Stimulated activated CD4-positive, alpha-beta T cell treated with anti-CD3 and anti-CD28 coated beads, TNF-alpha, amount 100 ng/mL, for 48 hours (primary cell): ENCODE data around the gene CACHD1.

Experiments
- DNase-seq, 3 donors: peaks; one replicate each; pipeline ENCODE4 v3.0.0-alpha.2; 2020; ENCODE audit warnings: low read depth in 3 of 3

The CACHD1 gene

GRCh38 chr1:64469977-64470664 lies at the start of gene CACHD1:
TSS of gene CACHD1 (plus strand) at chr1:64470129. CDS start at chr1:64470745, 616 bp downstream.
- DNase-seq = peak; percentile 31 to 59 (median 40)

DNA sequence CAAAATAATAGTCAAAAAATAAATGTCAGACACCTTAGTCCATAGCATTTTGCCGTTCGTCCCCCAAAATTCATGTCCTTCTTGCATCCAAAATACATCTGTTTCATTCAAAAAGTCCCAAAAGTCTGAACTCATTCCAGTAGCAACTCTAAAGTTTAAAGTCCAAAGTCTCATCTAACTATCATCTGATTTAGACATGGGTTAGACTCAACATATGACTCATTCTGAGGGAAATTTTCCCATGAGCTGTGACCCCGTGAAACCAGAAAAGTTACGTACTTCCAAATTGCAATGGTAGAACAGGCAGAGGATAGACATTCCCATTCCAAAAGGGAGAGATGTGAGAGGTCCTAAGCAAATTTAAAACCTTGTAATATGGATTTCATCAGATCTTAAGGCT lies 48.6 kb upstream of the CACHD1 start:
- DNase-seq = no peak

GRCh38 chr1:64423526-64423925 lies 46.4 kb upstream of the CACHD1 start:
- DNase-seq = no peak

DNA sequence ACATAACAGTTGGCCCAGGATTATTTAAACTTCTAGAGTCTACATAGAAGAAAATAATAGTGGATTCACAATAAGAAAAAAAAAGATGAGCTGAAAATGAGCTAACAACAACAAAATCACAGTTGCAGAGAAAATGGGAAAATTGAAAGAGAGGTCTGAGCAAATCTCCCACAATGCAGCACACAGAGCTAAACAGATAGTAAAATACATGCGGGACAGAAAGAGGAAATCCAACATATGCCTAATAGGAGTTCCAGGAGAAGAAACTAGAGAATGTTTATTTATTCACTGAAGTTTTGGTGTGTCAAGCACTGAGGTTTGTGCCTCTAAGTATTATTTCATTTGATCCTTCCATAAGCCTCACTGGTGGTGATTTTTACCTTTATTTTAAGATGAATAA lies 45.5 kb upstream of the CACHD1 start:
- no peak for DNase-seq

- DNase-seq = no peak
Observed at GRCh38 chr1:64425521-64425920, 44.4 kb upstream of the CACHD1 start.

DNA sequence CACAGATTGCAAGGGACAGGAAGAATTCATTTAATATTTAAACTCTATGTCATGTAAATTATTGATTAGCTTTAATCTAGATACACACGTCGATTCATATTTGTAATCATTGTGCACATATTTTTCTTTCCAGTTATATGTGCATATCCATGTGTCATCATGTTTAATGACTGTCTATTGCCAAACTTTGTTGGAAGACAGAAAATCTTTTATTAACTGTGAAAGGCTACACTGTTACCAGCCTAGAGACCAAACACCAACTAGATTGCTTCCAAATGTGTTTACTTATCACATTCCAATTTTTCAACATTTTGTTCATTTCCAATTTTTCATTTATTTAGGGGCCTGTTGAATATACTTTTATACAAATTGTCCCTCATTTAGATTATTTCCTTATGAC lies 43.2 kb upstream of the CACHD1 start:
- no peak for DNase-seq

DNA sequence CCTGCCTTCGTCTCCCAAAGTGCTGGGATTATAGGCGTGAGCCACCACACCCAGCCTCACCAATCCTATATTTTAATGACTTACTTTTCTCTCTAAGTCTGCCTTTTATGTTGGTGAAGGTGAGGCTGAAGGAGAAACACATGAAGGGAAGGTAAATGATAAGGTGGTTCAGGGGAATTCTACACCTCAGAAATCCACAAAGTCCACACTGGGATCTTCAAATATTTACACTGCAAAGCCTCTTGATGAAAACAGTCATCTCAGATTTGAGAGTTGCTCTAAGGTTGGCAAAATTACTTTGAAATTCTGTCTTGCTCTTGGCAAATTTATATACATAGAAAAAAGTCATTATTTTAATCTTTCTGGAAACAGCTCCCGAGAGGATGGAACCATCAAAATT lies 42.0 kb upstream of the CACHD1 start:
- DNase-seq = no peak

- no peak for DNase-seq
Observed at GRCh38 chr1:64433308-64433707, 36.6 kb upstream of the CACHD1 start.

- DNase-seq = no peak
Observed at GRCh38 chr1:64433747-64434146, 36.2 kb upstream of the CACHD1 start.

DNA sequence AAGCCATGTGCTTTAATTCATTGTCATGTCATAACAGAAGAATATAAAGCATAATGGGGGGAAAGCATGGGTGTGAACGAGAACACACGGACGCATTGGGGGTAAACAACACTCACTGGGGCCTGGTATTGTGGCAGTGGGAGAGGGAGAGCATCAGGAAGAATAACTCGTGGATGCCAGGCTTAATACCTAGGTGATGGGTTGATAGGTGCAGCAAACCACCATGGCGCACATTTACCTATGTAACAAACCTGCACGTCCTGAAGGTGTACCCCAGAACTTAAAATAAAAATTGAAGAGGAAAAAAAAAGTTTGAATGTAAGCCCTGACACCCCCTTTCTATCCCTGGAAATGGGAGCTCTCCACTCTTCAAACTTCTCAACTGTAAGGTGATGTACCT lies 34.9 kb upstream of the CACHD1 start:
- DNase-seq = no peak

GRCh38 chr1:64437453-64437852 lies 32.5 kb upstream of the CACHD1 start:
- DNase-seq = no peak

- no peak for DNase-seq
Observed at GRCh38 chr1:64440183-64440826, 29.6 kb upstream of the CACHD1 start.

DNA sequence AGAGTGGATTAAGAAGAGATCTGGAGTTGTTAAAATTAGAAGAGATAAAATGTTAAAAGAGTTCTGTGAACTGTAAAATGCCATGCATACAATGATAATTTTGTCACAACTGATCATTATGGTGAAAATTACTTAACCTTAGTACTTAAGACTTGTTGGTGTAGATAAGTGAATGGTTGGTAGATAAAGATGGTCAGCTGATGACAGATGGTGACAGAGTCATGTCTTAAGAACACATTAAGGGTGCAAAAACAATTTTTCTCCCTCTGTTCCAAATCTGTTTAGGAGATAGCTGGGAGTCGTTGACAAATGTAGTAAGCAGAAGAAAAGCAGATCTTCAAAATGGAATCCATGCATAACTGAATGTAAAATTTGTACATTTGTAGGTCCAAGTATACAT lies 18.5 kb upstream of the CACHD1 start:
- DNase-seq = no peak

DNA sequence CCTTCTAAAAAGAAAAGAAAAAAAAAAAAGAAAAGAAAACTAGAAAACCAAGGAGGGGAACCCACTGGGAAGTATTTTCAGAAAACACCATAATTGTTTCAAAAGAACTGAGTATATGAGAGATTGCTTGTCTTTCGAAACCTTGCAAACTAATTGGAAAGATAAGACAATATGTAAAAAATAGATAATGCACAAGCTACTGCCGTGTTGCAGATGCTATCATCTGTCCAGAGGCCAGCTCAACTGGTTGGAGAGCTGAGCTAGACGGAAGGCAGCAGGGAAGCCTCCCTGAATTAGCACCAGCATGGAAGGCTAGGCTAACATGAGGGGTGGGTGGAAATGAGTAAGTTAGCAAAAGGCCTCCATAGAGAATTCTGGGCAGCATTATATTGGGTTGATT lies 16.2 kb upstream of the CACHD1 start:
- DNase-seq = no peak

DNA sequence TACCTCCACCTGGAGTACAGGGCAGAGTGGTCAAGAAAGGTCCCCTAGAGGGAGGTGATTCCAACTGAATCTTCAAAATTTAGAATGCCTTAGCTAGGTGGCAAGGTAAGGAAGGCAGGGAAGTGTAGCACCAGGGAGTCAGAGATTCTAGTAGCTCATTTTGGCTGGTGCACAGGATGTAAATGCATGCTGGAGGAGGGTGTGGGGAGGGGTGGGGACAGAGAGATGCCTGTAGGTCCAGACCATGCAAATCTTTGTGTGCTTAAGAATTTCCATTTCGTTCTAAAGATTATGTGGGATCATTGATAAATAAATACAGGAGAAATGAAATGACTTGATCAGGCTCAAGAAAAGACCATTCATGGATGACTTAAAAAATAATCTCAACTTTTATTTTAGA lies 11.0 kb upstream of the CACHD1 start:
- DNase-seq = no peak

DNA sequence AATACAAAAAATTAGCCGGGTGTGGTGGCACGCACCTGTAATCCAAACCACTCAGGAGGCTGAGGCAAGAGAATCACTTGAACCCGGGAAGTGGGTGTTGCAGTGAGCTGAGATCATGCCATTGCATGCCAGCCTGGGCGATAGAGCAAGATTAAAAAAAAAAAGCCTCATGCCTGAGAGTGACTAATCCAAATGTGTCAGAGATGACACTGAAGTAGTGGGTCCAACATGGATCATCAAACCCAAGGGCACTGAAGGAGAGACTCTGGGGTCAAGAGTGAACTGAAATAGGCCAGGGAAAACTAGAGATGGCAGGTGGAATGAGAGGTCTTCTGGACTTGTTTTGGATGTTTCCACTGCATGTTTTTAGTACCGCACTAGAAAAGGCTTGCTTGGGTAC lies 10.2 kb upstream of the CACHD1 start:
- DNase-seq = no peak

DNA sequence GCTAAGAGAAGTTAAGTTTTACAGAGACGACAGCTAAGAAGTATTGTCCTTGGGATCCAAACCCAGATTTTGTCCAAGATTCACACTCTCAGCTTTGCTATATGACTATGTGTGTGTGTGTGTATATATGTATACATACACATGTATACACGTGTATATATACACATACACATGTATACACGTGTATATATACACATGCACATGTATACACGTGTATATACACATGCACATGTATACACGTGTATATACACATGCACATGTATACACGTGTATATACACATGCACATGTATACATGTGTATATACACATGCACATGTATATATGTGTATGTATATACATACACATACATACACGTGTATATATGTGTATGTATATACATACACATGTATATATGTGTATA lies 3.9 kb upstream of the CACHD1 start:
- no peak for DNase-seq

DNA sequence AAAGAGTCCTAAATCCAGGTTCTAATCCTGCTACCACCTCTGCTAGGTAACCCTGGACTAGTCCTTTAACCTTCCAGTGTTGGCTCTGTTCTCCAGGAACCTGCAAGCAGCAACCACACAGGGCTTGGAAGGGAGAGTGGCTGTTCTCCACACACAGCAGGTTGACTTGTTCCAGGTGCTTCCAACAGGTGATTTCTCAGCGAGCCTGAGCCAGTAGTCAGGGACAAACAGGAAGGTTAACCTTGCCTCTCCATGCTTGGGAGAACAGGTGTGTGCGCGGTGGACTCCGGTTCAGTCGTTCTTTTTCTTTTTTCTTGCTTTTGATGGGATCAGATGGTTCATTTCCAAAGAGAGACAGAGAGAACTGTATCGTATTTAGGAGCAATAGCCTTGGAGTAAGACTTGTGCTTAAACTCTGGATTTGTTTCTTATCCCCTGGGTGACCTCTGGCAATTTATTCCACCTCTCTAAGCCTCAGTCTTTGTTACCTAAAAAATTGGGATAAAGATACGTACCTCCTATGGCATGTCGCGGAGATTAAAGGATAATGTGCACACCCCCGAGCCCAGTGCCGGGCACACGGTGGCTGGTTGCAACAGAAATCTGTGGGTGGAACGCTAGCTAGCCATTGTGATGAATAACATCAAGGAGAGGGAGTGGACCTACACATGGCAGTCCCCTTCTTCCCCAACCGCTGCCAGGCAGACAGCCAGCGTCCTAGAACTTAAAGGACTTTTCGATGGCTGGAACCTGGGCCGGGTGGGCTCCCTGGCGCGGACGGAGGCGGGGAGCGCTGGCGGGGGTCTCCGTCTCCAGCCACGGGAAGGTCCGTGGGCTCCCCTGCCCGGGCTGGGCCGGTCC lies 583 bp upstream of the CACHD1 start:
- no peak for DNase-seq

DNA sequence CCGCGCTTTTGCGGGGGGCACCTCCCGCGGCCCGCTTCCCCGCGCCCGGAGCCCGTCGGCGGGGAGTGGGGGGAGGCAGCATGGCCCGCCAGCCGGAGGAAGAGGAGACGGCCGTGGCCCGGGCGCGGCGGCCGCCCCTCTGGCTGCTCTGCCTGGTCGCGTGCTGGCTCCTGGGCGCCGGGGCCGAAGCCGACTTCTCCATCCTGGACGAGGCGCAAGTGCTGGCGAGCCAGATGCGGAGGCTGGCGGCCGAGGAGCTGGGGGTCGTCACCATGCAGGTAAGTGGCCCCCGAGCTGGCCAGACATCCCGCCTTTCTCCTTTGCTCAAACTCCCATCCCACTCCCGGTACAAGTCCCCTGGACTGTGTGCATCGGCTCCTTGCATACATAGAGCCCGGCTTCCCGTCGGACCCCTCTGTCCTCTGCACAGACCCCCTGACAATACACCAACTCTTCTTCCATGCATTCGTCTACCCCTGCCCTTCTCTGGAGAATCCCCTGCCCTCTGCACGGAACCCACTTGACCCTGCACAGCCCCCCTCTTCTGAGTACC lies 812 bp downstream of the CACHD1 start:
- DNase-seq = no peak

- DNase-seq = peak in 1 of 3 donors; percentile 5
Observed at GRCh38 chr1:64471218-64472039, 1.5 kb downstream of the CACHD1 start.

- no peak for DNase-seq
Observed at GRCh38 chr1:64472040-64472376, 2.1 kb downstream of the CACHD1 start.

- no peak for DNase-seq
Observed at GRCh38 chr1:64472805-64473204, 2.9 kb downstream of the CACHD1 start.
